Measurements from ENCODE around the gene NCF1. TPM values are rescaled to one million over a fixed set of nuclear protein-coding genes. Genes with fewer than 3 reads are reported as not detected.
"Not testable (repeated sequence)": the region's sequence is repeated elsewhere in the genome, so short reads cannot be mapped to it uniquely, and the experiment has no call there.

Gene NCF1
- total RNA-seq, 2 donors from 2014 or later, result 1.4 to 3.2 TPM

DNA sequence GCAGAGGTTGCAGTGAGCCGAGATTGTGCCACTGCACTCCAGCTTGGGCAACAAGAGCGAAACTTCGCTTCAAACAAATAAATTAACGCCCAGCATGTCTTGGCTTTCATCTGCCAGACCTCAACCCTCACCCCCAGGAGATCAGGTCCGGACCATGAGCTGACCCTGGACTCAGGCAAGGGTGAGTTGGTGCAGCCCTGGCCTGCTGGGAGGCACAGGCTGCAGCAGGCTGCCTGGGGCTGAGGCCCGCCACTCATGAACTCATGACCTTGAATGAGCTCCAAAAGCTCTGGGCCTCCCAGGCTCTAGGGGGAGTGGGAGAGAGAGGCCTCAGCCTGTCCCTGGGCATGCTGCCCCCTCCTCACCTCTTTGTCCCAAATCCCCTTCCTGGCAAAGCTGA lies 1.7 kb upstream of the NCF1 start:
- not testable (repeated sequence) for DNase-seq (ENCODE audit: low spot score in 2 of 2); H3K9me3 Mint-ChIP-seq; H3K27ac Mint-ChIP-seq; H3K36me3 Mint-ChIP-seq
- ATAC-seq, result peak in 1 of 2 donors; percentile 27

DNA sequence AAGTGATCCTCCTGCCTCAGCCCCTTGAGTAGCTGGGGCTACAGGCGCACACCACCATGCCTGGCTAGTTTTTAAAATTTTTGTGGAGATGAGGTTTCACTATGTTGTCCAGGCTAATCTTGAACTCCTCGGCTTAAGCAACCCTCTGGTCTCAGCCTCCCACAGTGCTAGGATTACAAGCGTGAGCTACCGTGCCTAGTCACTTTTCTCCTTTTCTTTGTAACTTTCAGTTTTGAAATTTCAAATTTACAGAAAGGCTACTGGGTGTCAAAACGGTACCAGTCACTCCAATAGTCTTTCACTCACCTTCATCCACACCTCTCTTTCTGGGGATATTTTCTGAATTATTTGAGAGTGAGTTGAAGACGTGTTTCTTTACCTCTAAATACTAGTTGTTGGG lies 1.3 kb downstream of the NCF1 start:
- not testable (repeated sequence) for H3K9me3 Mint-ChIP-seq; DNase-seq (ENCODE audit: low spot score in 2 of 2); H3K27ac Mint-ChIP-seq; H3K36me3 Mint-ChIP-seq
- ATAC-seq, result peak; percentile 49 to 61

DNA sequence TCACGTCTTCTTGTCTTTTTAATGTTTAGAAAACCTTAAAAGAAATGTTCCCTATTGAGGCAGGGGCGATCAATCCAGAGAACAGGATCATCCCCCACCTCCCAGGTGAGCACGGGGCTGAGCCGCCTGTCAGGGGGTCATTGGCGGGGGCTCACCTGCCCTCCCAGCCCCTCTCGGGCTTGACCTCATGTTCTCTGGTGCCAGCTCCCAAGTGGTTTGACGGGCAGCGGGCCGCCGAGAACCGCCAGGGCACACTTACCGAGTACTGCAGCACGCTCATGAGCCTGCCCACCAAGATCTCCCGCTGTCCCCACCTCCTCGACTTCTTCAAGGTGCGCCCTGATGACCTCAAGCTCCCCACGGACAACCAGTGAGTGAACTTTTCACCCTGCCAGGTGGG lies 5.2 kb downstream of the NCF1 start:
- not testable (repeated sequence) for H3K27ac Mint-ChIP-seq; ATAC-seq; H3K36me3 Mint-ChIP-seq; H3K9me3 Mint-ChIP-seq; DNase-seq (ENCODE audit: low spot score in 2 of 2)

DNA sequence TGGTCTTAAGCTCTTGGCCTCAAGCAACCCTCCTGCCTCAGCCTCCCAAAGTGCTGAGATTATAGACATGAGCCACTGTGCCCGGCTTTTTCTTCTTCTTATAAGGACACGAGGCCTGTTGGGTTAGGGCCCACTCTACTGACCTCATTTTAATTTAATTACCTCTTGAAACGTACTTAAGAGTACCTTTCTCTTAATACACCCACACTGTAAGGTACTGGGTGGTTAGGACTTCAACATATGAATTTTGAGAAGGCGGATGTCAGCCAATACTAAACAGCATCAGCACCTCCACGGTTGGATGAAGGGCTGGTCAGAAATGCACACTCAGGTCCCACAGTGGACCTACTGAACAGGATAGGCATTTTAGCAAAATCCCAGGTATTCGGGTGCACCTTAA lies 7.9 kb downstream of the NCF1 start:
- not testable (repeated sequence) for H3K36me3 Mint-ChIP-seq; DNase-seq (ENCODE audit: low spot score in 2 of 2); H3K27ac Mint-ChIP-seq; H3K9me3 Mint-ChIP-seq; ATAC-seq

DNA sequence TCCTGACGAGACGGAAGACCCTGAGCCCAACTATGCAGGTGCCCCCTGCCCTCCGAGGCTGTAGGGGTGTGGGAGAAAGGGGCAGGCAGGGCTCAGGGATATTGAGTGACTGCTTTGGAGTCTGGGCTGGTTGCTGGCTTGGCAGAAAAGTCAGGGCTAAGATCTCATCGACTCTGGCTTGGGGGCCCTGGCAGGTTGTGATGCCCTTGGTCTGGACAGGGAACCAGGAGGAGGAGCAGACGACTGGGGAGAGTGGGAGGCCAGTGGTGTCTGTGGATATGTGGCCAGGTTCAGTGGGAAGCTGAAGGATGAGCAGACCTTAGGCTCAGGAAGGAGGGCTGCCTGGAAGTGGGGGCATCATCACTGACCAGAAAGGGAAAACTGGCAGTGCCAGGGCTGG lies 9.8 kb downstream of the NCF1 start:
- not testable (repeated sequence) for H3K27ac Mint-ChIP-seq; H3K36me3 Mint-ChIP-seq; H3K9me3 Mint-ChIP-seq; ATAC-seq; DNase-seq (ENCODE audit: low spot score in 2 of 2)

DNA sequence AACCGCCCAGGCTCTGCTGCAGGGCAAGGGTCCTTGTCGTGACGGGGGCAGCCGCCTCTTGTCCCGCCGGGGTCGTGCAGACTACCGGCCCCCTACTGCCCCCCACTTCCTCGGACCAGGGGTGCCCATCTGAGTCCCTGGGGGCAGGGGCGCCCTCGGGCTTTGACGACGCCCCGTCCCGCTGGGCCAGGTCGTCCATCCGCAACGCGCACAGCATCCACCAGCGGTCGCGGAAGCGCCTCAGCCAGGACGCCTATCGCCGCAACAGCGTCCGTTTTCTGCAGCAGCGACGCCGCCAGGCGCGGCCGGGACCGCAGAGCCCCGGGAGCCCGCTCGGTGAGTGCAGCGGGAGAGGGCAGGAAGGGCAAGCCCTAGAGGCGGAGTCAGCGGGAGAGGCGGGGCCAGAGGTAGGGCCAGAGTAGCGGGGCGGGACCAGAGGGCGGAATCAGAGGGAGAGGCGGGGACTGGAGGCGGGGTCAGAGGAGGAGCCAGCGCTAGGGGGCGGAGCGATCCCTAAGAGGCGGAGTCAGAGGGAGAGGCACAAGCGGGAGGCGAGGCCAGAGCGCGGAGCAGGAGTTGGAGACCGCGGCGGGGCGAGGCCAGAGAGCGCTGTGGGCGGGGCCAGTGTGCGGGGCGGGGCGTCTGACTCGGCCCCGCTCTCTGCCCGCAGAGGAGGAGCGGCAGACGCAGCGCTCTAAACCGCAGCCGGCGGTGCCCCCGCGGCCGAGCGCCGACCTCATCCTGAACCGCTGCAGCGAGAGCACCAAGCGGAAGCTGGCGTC lies 14.7 kb downstream of the NCF1 start:
- not testable (repeated sequence) for H3K27ac Mint-ChIP-seq, H3K36me3 Mint-ChIP-seq, H3K9me3 Mint-ChIP-seq
- ATAC-seq, result peak; percentile 93 to 94
- peak; percentile 98 to 99 for DNase-seq (ENCODE audit: low spot score in 2 of 2)

DNA sequence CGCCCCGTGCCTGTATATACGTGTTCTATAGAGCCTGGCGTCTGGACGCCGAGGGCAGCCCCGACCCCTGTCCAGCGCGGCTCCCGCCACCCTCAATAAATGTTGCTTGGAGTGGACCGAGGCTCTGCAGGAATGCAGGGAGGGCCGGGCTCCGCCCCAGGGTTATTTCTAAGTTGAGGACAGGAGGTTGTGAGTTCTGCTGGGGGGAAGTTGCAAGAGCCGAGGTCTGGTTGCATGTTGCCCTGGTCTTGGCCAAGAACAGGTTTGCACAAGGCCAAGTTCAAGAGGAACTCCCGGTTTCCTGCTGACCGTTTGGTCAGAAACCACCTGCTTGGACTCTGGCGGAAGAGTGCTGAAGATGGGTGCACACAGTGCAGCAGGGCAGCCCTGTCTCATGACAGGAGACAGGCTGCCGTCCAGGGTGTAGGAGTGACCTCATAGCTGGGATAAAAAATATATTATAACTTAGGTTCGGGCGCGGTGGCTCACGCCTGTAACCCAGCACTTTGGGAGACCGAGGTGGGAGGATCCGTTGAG lies 15.5 kb downstream of the NCF1 start:
- ATAC-seq; H3K36me3 Mint-ChIP-seq; H3K27ac Mint-ChIP-seq; H3K9me3 Mint-ChIP-seq; DNase-seq (ENCODE audit: low spot score in 2 of 2): not testable (repeated sequence)

DNA sequence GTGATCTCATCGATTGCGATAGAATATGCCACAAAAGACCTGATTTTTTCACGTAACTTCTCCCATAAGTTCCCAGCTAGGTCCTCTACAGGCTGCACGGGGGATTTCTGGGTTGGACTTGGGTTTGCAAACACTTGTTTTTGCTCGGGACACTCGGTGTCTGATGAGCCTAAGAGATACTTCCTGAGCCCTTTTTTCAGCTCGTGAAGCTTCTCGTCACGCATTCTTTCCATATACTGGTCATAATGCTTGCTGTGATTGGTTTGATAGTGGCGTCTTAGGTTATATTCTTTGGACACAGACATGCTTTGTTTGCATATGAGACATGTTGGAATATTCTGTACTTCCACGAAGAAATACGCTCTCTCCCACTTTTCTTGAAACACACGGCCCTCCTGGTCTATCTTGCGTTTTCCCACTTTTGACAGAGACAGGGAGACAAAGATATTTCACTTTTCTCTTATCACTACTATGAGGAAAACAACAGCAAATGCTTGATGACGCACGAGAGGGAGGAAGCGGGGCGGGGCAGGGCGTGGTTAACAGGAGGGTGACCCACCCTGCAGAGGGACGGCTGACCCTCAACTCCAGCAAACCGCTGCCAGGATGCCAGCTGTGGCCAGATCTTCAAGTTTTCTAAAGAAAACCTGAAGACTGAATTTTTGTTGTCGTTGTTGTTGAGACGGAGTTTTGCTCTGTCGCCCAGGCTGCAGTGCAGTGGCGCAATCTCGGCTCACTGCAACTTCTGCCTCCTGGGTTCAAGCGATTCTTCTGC lies 24.2 kb downstream of the NCF1 start:
- not testable (repeated sequence) for DNase-seq (ENCODE audit: low spot score in 2 of 2)

DNA sequence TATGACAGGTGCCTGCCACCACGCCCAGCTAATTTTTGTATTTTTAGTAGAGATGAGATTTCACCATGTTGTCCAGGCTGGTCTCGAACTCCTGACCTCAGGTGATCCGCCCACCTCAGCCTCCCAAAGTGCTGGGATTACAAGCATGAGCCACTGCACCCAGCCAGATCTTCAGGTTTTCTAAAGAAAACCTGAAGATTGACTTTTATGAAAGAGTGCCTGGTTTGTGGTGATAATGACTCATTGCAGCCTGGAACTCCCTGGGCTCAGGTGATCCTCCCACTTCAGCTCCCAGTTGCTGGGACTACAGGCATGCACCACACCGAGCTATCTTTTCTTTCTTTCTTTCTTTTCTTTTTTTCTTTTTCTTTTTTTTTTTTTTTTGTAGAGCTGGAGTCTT lies 24.8 kb downstream of the NCF1 start:
- peak overlapping the region in 1 of 2 donors; percentile 60 for H3K27ac Mint-ChIP-seq
- not testable (repeated sequence) for H3K9me3 Mint-ChIP-seq; H3K36me3 Mint-ChIP-seq; DNase-seq (ENCODE audit: low spot score in 2 of 2)
- ATAC-seq, result peak; percentile 77 to 78

More for the DNA sequence above, 24.2 kb downstream of the NCF1 start:
- H3K9me3 Mint-ChIP-seq, H3K27ac Mint-ChIP-seq, H3K36me3 Mint-ChIP-seq: not testable (repeated sequence)
- peak in 1 of 2 donors; percentile 24 for ATAC-seq

DNA sequence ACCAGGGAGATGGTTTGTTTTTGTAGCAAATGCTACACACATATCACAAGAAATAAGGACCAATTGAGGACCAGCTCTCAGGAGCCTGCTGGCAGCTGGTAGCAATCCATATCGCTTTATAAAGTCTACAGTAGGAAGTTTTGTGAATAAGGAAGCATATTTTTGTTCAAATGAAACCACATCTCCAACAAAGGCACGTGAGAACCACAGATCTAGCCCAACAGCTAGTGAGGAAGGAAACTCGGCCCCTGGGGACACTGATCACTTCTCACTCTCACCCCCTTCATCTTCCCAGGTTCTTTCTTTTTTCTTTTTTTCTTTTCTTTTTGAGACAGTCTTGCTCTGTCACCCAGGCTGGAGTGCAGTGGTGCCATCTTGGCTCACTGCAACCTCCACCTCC lies 42.1 kb downstream of the NCF1 start:
- H3K27ac Mint-ChIP-seq; H3K36me3 Mint-ChIP-seq; H3K9me3 Mint-ChIP-seq; ATAC-seq; DNase-seq (ENCODE audit: low spot score in 2 of 2): not testable (repeated sequence)

DNA sequence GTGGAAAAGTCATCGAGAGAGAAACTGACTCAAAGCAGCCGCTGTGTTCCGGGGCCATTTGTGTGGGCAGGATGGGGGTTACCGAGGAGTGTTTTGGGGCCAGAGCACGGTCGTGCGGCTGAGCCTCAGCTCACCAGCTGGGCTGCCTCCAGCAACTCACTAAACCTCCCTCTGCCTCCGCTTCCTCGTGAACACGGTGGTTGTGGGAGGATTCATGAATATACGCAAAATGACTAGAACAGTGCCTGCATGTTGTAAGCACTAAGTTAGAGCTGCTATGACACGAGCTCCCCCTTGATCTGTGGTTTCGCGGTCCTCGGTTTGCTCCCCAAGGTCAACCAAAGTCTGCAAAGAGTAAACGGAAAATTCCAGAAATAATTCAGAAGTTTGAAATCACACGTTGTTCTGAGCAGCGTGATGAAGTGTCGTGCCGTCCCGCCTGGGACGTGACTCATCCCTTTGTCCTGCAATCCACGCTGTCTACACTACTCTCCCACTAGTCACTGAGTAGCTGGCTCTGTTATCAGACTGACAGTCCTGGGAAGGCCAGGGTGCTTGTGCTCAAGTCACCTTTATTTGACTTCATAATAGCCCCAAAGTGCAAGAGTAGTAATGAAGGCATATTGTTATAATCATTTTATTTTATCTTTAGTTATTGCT lies 46.5 kb downstream of the NCF1 start:
- not testable (repeated sequence) for H3K36me3 Mint-ChIP-seq

DNA sequence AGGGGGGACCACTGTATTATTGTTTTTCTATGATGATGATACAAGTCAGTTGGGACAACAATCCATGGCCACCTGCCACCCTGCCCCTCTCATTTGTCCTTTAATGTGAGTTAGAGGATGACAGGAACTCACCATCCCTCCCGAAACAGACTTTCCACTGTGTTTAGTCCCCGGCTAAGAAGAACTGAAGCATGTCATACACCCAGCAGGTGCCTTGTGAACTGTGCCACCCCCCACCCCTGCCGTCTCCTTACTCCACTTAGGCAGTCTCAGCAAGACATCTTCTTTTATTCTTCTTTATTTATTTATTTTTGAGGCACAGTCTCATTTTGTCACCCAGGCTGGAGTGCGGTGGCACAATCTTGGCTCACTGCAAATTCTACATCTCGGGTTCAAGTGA lies 47.4 kb downstream of the NCF1 start:
- H3K36me3 Mint-ChIP-seq; H3K9me3 Mint-ChIP-seq; ATAC-seq; H3K27ac Mint-ChIP-seq; DNase-seq (ENCODE audit: low spot score in 2 of 2): not testable (repeated sequence)

More for the DNA sequence above, 46.5 kb downstream of the NCF1 start:
- H3K9me3 Mint-ChIP-seq; H3K27ac Mint-ChIP-seq; DNase-seq (ENCODE audit: low spot score in 2 of 2): not testable (repeated sequence)
- peak; percentile 79 to 86 for ATAC-seq

DNA sequence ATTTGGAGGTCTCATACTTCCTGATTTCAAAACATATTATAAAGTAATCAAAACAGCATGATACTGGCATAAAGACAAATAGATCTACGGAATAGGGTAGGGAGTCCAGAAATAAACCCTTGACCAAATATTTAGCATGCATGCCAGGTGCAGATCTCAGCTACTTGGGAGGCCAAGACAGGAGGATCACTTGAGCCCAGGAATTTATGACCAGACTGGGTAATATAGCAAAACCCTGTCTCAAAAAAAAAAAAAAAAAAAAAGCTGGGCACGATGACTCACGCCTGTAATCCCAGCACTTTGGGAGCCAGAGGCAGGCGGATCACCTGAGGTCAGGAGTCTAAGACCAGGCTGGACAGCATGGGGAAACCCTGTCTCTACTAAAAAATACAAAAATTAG lies 56.1 kb downstream of the NCF1 start:
- not testable (repeated sequence) for H3K36me3 Mint-ChIP-seq; ATAC-seq; H3K27ac Mint-ChIP-seq; DNase-seq (ENCODE audit: low spot score in 2 of 2); H3K9me3 Mint-ChIP-seq

DNA sequence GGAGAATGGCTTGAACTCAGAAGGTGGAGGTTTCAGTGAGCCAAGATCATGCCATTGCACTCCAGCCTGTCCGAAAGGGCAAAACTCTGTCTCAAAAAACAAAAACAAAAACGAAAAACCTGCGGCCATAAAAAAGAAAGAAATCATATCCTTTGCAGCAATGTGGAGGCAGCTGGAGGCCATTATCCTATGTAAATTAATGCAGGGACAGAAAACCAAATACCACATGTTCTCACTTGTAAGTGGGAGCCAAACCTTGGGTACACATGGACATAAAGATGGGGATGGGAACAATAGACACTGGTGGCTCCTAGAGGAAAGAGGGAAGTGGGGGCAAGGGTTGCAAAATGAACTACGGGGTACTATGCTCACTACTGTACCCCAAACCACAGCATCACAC lies 56.6 kb downstream of the NCF1 start:
- ATAC-seq; DNase-seq (ENCODE audit: low spot score in 2 of 2); H3K27ac Mint-ChIP-seq; H3K36me3 Mint-ChIP-seq; H3K9me3 Mint-ChIP-seq: not testable (repeated sequence)

All from activated naive CD4-positive, alpha-beta T cell treated with anti-CD3 and anti-CD28 coated beads, Interleukin-2, amount 50 U/mL, for 72 hours (primary cell).